DMS153 treated with DMSO at 0.1 percent for 48 hours (cell line): Measurements from ENCODE around the gene ANKZF1.

Experiments used
- DNase-seq: peaks from one replicate; lab custom pipeline; 2025; ENCODE audit not compliant: unreplicated experiment; lab: John Stamatoyannopoulos, UW

The ANKZF1 gene

GRCh38 chr2:219279916-219280516 is 50.4 kb downstream of the ANKZF1 start:
- DNase-seq, result no peak

DNA sequence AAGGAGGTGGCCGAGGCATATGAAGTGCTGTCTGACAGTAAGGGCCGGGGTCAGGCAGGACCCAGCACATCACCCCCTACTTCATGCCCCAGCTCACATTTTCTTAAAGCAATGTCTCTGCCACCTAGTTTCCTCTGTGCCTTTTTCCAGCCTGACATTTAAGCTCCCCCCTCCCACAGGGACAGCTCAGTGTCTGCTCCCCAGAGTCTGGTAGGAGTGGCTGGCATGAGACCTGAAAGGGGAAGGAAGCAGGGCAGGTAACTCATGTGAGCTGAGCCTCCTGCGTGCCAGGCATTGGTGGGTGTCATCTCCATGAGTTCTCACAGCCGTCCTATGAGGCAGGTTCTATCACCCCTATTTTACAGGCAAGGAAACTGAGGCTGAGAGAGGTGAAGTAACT is 51.0 kb downstream of the ANKZF1 start:
- DNase-seq, result no peak

DNA sequence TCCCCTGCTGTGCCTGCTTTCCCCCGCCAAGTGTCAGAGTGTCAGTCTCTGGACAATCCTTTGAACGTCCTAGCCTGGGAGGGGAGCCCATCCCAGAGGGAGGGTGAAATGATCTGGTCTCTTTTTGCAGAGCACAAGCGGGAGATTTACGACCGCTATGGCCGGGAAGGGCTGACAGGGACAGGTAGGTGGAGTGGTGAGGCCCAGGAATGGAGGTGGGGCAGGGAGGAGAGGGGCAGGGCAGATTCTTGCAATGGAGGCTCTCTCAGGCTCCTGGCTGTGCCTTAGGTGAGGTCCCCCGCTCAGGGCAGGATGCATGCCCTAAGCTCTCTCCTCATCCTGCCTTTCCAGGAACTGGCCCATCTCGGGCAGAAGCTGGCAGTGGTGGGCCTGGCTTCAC is 52.0 kb downstream of the ANKZF1 start:
- DNase-seq, result no peak

DNA sequence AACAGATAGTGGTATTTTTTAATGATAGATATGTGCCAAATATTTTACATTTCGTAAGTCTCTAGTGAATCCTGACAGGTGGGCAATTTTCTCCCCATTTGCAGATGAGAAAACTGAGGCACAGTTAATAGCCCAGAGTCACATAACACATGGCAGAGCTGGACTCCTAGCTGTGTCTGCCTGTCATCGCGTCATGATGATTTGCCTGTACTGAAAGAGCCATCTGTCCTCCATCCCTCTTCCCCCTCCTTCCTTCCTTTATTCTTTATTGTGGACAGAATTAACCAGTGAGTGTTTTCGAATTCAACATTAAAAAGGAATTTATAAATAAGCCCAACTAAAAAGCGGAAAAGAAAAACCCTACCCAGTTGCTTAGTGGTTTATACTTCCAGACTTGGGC is 52.8 kb downstream of the ANKZF1 start:
- DNase-seq, result no peak

DNA sequence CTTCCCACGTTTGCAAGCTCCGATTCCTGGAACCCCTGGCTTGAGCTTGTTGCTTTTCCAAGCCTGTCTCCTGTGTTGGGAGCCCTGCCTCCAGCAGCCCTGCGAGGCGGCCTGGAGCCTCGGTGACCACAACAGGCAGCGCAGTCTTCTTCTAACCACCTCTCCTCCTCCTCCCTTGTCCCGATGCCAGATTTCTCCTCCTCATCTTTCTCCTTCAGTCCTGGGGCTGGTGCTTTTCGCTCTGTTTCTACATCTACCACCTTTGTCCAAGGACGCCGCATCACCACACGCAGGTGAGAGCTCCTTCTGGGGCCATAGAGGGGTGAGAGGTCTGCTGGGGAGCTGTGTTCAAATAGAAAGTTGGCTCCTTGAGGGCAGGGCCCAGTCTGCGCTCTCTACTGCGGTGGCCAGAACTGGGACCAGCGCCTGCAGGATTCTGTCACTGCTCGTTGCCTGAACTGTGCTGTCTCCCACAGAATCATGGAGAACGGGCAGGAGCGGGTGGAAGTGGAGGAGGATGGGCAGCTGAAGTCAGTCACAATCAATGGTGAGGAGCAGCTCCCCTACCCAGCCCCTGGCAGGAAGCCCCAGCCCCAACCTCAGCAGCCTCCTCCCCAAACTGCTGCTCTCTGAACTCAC is 53.5 kb downstream of the ANKZF1 start:
- DNase-seq, result no peak

DNA sequence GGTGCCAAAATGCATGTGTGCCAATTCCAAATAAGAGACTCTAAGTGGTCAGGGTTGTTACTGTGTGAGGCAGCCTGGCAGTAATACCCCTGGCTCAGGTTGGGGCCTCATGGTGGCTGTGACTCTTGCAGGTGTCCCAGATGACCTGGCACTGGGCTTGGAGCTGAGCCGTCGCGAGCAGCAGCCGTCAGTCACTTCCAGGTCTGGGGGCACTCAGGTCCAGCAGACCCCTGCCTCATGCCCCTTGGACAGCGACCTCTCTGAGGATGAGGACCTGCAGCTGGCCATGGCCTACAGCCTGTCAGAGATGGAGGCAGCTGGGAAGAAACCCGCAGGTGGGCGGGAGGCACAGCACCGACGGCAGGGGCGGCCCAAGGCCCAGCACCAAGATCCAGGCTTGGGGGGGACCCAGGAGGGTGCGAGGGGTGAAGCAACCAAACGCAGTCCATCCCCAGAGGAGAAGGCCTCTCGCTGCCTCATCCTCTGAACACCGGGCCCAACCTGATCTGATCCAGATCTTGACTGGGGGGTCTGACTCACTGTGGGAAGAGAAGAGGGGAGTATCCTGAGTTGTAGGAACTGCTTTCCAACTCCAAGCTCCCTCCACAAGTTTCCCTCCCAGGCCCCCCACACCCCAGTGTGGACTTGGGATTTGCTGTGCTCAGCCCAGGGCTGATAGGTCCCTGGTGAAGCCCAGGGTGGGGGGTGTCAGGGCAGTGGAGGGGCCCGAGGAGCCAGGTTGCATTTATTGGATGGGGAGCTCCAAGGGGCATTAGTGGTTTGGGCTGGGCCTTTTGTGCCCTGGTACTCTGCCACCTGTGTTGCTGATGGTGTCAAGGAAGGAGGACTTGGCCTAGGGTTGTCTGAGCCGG is 55.1 kb downstream of the ANKZF1 start:
- no peak for DNase-seq

DNA sequence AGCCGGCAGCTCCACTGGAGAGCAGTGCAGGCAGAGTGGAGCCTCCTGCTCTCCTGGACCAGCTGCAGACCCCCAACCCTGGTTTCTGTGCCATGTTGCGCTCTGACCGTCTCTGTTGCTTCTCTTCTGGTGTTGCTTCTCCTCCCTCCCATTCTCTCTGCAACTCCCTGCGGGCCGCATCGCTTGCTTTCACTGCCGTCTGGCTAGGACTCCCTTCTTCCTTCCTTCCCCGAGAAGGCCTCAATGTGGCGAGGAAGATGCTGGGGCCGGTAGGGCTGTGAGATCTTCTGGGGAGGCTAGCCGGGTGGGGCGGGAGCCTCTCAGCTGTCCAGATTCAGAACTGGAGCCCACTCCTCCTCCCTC is 55.7 kb downstream of the ANKZF1 start:
- DNase-seq, result no peak

GRCh38 chr2:219285894-219286425 is 56.4 kb downstream of the ANKZF1 start:
- DNase-seq, result no peak
